HG03521 (cell line): Measurements from ENCODE around the gene PXK.
"Not testable (repeated sequence)": the region's sequence is repeated elsewhere in the genome, so short reads cannot be mapped to it uniquely, and the experiment has no call there.

Source experiments
- ATAC-seq: cut with Tn5 transposase; IDR thresholded peaks from one replicate; pipeline ENCODE4 v1.9.1; 2021; ENCODE audit warnings: mild to moderate bottlenecking, moderate library complexity; ENCODE audit not compliant: unreplicated experiment

The PXK gene

GRCh38 chr3:58323529-58324390, 8.9 kb upstream of the PXK start:
- no peak for ATAC-seq

- ATAC-seq: no peak
These were observed 8.0 kb upstream of the PXK start for GRCh38 chr3:58324391-58325390.

DNA sequence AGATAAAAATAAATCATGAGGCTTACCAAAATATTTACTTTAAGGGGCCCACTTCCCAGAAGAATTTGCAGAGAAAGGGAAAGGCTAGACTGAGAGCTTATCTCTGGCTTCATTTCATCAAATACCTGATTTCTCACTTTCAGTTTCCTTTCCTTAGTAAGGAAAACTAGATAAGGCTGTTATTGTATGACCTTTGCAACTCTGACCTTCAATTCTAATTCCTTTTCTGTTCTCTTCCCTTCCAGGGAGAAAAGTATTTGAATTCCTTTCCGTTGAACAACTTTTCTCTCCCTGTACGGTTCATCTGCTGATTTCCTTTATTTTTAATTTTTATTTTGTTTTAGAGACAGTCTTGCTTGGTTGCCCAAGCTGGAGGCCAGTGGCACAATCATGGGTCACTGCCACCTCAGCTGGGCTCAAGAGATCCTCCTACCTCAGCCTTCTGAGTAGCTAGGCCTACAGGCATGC, 7.1 kb upstream of the PXK start:
- no peak for ATAC-seq

DNA sequence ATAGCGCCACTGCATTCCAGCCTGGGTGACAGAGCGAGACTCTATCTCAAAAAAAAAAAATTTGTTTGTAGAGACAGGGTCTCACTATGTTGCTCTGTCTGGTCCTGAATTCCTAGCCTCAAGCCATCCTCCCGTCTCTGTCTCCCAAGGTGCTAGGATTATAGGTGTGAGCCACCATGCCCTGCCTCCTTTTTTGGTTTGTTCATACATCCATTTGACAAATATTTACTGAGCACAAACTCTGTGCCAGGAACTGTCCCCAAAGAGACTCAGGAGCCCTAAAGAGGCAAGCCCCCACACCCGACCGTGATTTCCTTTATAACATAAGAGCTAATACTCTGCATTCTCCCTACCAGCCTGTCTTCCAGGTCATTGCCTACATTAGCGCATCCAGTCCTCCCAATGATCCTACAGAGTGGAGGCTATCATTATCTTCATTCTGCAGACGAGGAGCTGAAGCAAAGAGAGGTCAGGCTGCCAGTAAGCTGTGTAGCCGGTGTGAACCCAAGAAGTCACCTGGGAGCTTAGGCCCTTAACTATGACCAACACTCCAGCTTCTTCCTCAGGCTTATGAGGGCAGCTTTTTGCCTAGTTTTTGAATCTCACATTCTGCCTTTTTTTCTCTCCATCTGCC, 6.3 kb upstream of the PXK start:
- no peak for ATAC-seq

DNA sequence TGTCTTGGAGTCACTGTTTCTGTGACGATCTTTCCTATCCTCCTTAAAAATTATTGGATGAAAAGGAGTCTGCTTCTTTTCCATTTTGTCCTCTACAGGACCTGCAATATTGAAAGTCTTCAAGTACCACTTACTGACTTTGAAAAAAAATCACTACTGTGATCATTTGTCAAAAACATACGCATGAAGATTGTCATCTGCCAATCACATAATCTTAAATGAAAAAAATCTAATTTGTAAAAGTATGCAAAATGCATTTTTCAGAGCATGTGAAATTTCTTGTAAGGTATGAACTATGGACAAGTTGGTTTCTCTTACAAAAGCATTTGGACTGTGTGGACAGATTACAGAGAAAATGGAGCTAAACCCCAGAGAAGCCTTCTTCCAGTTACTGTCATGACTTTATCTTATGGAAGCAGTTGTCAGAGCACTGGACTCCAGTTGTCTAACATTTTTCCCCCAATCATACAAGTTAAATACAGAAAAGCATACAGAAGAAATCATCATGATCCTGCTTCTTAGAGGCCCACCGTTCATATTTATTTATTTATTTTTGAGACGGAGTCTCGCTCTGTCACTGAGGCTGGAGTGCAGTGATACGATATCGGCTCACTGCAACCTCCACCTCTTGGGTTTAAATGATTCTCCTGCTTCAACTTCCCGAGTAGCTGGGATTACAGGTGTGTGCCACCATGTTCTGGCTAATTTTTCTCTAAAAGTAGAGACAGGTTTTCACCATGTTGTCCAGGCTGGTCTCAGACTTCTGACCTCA, 3.4 kb upstream of the PXK start:
- no peak for ATAC-seq

GRCh38 chr3:58329922-58330413, 2.7 kb upstream of the PXK start:
- ATAC-seq: no peak

DNA sequence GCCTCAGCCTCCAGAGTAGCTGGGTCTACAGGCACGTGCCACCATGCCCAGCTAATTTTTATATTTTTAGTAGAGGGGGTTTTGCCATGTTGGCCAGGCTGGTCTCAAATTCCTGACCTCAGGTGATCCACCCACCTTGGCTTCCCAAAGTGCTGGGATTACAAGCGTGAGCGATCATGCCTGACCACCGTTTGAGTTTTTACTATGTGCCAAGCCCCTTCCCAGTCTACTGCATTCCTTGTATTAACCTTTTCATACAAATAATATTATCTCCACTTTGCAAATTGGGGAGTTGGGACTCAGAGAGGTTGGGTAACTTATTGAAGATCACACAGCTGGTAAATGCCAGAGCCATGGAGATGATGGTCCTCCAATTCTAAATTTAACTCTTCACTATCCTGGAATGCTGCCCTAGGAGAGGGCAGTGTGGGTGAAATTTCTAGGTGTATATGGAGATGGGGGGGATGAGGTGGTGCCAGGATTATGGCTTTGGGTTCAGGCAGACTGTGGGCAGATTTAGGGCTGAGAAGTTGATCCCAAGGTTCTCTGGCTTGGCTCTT, 1.0 kb upstream of the PXK start:
- no peak for ATAC-seq

GRCh38 chr3:58333206-58334012, 717 bp downstream of the PXK start:
- ATAC-seq: peak; percentile 28

DNA sequence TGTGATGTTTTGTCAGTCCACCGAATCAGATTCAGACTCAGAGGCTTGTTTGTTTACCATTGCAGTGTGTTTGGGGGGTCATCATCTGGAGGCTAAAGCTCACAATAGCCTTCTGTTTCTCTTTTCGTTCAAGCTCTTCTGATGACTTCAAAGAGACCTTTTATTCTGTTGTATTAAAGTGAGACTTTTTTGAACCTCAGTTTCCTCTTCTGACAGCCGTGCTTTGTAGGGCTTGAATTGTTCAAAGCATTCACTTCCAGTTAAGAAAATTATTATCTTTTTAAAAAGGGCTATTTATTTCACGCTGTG, 1.3 kb downstream of the PXK start:
- no peak for ATAC-seq

DNA sequence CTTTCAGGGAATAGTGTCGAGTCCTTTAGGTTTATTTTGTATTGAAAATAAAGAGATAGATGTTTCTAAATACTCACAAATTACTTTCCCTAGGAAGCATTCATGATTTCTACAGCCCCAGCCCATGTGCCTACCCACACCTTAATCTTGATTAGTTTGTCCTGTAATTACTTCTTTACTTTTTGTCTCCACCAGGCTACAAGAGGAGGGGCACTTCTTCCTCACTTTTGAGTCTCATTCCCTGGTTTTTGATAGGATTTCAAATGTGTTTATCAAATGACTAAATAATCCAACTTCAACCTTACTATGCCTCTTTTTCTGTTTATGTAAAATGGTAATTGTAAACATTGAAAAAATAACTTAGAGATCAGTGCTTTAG, 1.8 kb downstream of the PXK start:
- no peak for ATAC-seq

DNA sequence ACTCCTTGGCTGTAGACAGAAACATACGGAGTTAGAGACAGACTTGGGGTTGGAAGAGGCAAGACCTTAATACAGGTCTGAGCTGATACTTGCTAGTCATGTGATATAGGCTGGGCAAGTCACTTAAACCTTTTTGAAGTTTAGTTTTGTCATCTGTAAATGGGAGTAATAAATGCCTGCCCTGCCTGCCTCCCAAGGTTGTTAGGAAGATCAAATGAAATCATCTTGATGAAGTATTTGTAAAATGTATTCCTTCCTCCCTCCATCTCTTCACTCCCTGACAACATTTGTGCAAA, 2.9 kb downstream of the PXK start:
- no peak for ATAC-seq

GRCh38 chr3:58336135-58336882, 3.6 kb downstream of the PXK start:
- ATAC-seq: no peak

DNA sequence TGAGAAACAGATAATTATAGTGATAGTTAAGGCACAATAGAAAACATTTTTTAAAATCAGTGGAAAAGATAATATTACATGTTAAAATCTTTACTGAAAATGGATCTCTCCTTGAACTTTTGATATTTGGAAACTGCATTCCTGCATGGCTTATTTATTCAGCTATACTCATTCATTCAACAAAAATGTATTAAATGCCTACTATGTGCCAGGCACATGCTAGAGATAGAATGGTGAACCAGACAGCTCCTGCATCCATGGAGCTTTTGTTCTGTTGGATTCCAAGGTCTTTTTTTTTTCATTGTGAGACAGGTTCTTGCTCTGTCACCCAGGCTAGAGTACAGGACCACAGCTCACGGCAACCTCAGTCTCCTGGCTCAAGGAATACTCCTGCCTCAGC, 4.5 kb downstream of the PXK start:
- ATAC-seq: no peak

GRCh38 chr3:58339146-58339545, 6.5 kb downstream of the PXK start:
- not testable (repeated sequence) for ATAC-seq

- no peak for ATAC-seq
These were observed 8.0 kb downstream of the PXK start for GRCh38 chr3:58340594-58341244.

- no peak for ATAC-seq
These were observed 8.7 kb downstream of the PXK start for GRCh38 chr3:58341376-58341775.

GRCh38 chr3:58342676-58343075, 10.0 kb downstream of the PXK start:
- no peak for ATAC-seq

GRCh38 chr3:58345457-58345856, 12.8 kb downstream of the PXK start:
- ATAC-seq: no peak
